ENCODE data around the gene MARK3.
A peak's percentile ranks its signal among the peaks of the same experiment; 100 is the strongest.

MARK3 gene

GRCh38 chr14:103370087-103370486, 15.1 kb upstream of the MARK3 start:
- no peak for DNase-seq

- no peak for DNase-seq
These were observed 13.2 kb upstream of the MARK3 start for GRCh38 chr14:103372017-103372416.

- peak; percentile 4 for DNase-seq
These were observed 12.5 kb upstream of the MARK3 start for GRCh38 chr14:103372552-103373304.

GRCh38 chr14:103374121-103374520, 11.1 kb upstream of the MARK3 start:
- no peak for DNase-seq

- no peak for DNase-seq
These were observed 7.6 kb upstream of the MARK3 start for GRCh38 chr14:103377522-103378037.

- no peak for DNase-seq
These were observed 7.0 kb upstream of the MARK3 start for GRCh38 chr14:103378038-103378854.

GRCh38 chr14:103380719-103381377, 4.4 kb upstream of the MARK3 start:
- DNase-seq: no peak

GRCh38 chr14:103382376-103382775, 2.8 kb upstream of the MARK3 start:
- no peak for DNase-seq

- DNase-seq: no peak
These were observed 614 bp upstream of the MARK3 start for GRCh38 chr14:103384450-103385151.

- no peak for DNase-seq
These were observed 906 bp downstream of the MARK3 start for GRCh38 chr14:103385929-103386712.

GRCh38 chr14:103386713-103387329, 1.6 kb downstream of the MARK3 start:
- DNase-seq: no peak

- DNase-seq: no peak
These were observed 3.4 kb downstream of the MARK3 start for GRCh38 chr14:103388664-103389063.

- no peak for DNase-seq
These were observed 5.4 kb downstream of the MARK3 start for GRCh38 chr14:103390605-103391004.

GRCh38 chr14:103391048-103391447, 5.8 kb downstream of the MARK3 start:
- no peak for DNase-seq

- no peak for DNase-seq
These were observed 6.9 kb downstream of the MARK3 start for GRCh38 chr14:103392106-103392505.

GRCh38 chr14:103392572-103392971, 7.4 kb downstream of the MARK3 start:
- DNase-seq: no peak

GRCh38 chr14:103393070-103393469, 7.9 kb downstream of the MARK3 start:
- no peak for DNase-seq

- no peak for DNase-seq
These were observed 8.7 kb downstream of the MARK3 start for GRCh38 chr14:103393676-103394626.

GRCh38 chr14:103395244-103395643, 10.0 kb downstream of the MARK3 start:
- no peak for DNase-seq

- DNase-seq: no peak
These were observed 11.2 kb downstream of the MARK3 start for GRCh38 chr14:103396463-103396862.
